MM.1S (cell line): ENCODE measurements around the gene ZNF592.

Experiments used
- DNase-seq: peaks from one replicate; pipeline ENCODE4 v3.0.0-alpha.2; 2015
- H2AFZ ChIP-seq: fragments of 300-600 bp; sonication (generic); 2 replicates; pipeline ENCODE4 v1.6.0; 2016; ENCODE audit warnings: antibody characterized with exemption, low read length
- H3F3A ChIP-seq: fragments of 300-600 bp; sonication (generic); 2 replicates; pipeline ENCODE4 v1.6.1; 2016; ENCODE audit warnings: mild to moderate bottlenecking, antibody characterized with exemption, low read length, moderate library complexity, mixed read lengths; ENCODE audit not compliant: insufficient read depth
- H3K27ac ChIP-seq: fragments of 300-600 bp; sonication (generic); 2 replicates; pipeline ENCODE4 v1.5.1; 2016; ENCODE audit warnings: mild to moderate bottlenecking, low read length
- H3K27me3 ChIP-seq: fragments of 300-600 bp; sonication (generic); replicated peaks from 2 replicates; pipeline ENCODE4 v1.6.0; 2016; ENCODE audit warnings: low read length; ENCODE audit not compliant: insufficient read depth
- H3K36me3 ChIP-seq: fragments of 300-600 bp; sonication (generic); replicated peaks from 2 replicates; pipeline ENCODE4 v1.6.1; 2016; ENCODE audit warnings: mild to moderate bottlenecking, low read length, mixed read lengths; ENCODE audit not compliant: insufficient read depth
- H3K4me1 ChIP-seq: fragments of 300-600 bp; sonication (generic); 2 replicates; pipeline ENCODE4 v1.6.1; 2016; ENCODE audit warnings: low read length, mixed read lengths
- H3K4me2 ChIP-seq: fragments of 300-600 bp; sonication (generic); 2 replicates; pipeline ENCODE4 v1.6.0; 2016; ENCODE audit warnings: low read depth, low read length
- H3K4me3 ChIP-seq: fragments of 300-600 bp; sonication (generic); 2 replicates; pipeline ENCODE4 v1.5.1; 2016; ENCODE audit warnings: low read length, mixed read lengths
- H3K79me2 ChIP-seq: fragments of 300-600 bp; sonication (generic); 2 replicates; pipeline ENCODE4 v1.6.1; 2016; ENCODE audit warnings: mixed run types, low read length, mixed read lengths
- H3K9ac ChIP-seq: fragments of 300-600 bp; sonication (generic); 2 replicates; pipeline ENCODE4 v1.6.1; 2016; ENCODE audit warnings: low read length, mixed read lengths
- H3K9me2 ChIP-seq: fragments of 300-600 bp; sonication (generic); replicated peaks from 2 replicates; pipeline ENCODE4 v1.6.1; 2016; ENCODE audit warnings: mild to moderate bottlenecking, low read length, mixed read lengths; ENCODE audit not compliant: insufficient read depth
- H3K9me3 ChIP-seq: fragments of 300-600 bp; sonication (generic); replicated peaks from 2 replicates; pipeline ENCODE4 v1.6.1; 2016; ENCODE audit warnings: mild to moderate bottlenecking, low read length, mixed read lengths; ENCODE audit not compliant: insufficient read depth
- H4K20me1 ChIP-seq: fragments of 300-600 bp; sonication (generic); 2 replicates; pipeline ENCODE4 v1.6.1; 2016; ENCODE audit warnings: mild to moderate bottlenecking, low read length, moderate library complexity, mixed read lengths; ENCODE audit not compliant: insufficient read depth
- CTCF ChIP-seq: fragments of 300-600 bp; sonication (generic); IDR thresholded peaks from 2 replicates; pipeline ENCODE4 v1.5.1; 2016; ENCODE audit warnings: antibody characterized with exemption, low read length, mixed read lengths
- EZH2 ChIP-seq: fragments of 300-600 bp; sonication (generic); optimal IDR thresholded peaks from 2 replicates; pipeline ENCODE3; 2017; ENCODE audit warnings: low read depth, mild to moderate bottlenecking, antibody characterized with exemption, low read length, mixed read lengths
- EZH2phosphoT487 ChIP-seq: fragments of 300-600 bp; sonication (generic); IDR thresholded peaks from 2 replicates; pipeline ENCODE4 v1.6.1; 2018; ENCODE audit warnings: antibody characterized with exemption, low read length

ZNF592 gene

DNA sequence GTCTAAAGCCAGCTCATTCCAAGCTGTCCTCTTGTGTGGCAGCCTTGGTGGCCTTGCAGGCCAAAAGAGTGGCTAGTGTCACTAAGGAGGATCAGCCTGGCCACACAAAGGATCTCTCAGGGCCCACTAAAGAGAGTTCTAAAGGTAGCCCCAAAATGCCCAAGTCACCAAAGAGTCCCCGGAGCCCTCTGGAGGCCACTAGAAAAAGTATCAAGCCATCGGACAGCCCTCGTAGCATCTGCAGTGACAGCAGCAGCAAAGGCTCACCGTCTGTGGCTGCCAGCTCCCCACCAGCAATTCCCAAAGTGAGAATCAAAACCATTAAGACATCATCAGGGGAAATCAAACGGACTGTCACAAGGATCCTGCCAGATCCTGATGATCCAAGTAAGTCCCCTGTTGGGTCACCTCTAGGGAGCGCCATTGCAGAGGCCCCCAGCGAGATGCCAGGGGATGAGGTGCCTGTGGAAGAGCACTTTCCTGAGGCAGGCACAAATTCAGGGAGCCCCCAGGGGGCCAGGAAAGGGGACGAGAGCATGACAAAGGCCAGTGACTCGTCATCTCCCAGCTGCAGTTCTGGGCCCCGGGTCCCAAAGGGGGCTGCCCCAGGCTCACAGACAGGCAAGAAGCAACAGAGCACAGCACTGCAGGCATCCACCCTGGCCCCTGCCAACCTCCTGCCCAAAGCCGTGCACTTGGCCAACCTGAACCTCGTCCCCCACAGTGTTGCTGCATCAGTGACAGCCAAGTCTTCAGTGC is 35.3 kb downstream of the ZNF592 start:
- peaks cover 10% of the 10 kb centered on the region; the same call in 1 of the 2 replicates for H3K36me3 ChIP-seq
- no peaks in the 10 kb centered on the region for H3K27me3 ChIP-seq
- no peak for DNase-seq
- TF ChIP-seq EZH2 (no peak), EZH2phosphoT487 (no peak), CTCF (no peak)
- no peak overlapping the region for H3K4me3 ChIP-seq
- H3K27ac ChIP-seq, result no peak overlapping the region
- H3K4me2 ChIP-seq, result no peak overlapping the region
- no peaks in the 10 kb centered on the region for H3F3A ChIP-seq
- peaks cover 17% of the 10 kb centered on the region for H3K4me1 ChIP-seq
- H4K20me1 ChIP-seq, result 0 out of 2 replicates have a peak, but pooled peaks cover 3% of the 10 kb centered on the region
- H3K9me2 ChIP-seq, result no peaks in the 10 kb centered on the region
- peaks cover 92% of the 10 kb centered on the region for H3K79me2 ChIP-seq
- H3K9me3 ChIP-seq, result no peaks in the 10 kb centered on the region
- H2AFZ ChIP-seq, result no peak overlapping the region
- no peak overlapping the region for H3K9ac ChIP-seq

DNA sequence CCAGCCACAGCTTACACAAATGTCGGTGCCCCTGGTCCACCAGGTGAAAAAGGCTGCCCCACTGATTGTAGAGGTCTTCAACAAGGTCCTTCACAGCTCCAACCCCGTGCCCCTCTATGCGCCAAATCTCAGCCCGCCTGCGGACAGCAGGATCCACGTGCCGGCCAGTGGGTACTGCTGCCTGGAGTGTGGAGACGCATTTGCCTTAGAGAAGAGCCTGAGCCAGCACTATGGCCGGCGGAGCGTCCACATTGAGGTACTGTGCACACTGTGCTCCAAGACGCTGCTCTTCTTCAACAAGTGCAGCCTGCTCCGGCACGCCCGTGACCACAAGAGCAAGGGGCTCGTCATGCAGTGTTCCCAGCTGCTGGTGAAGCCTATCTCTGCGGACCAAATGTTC is 35.9 kb downstream of the ZNF592 start:
- Histone ChIP-seq H3K4me3 (no peak overlapping the region), H4K20me1 (0 out of 2 replicates have a peak, but pooled peaks cover 3% of the 10 kb centered on the region), H3K79me2 (peaks cover 93% of the 10 kb centered on the region)

DNA sequence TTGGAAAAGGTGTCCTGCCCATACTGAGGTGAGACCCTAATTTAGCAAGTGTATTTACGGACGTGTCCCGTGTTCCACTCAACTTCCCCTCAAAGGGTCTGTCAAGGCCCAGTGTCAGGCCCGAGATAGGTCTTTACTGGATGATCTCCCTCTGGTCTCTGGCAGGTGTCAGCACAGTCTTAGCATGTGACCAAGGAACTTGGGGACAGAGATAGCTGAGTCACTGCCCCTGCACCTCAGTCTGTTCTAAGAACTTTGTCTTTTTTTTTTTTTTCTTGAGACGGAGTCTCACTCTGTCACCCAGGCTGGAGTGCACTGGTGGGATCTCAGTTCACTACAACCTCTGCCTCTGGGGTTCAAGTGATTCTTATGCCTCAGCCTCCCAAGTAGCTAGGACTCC is 36.7 kb downstream of the ZNF592 start:
- Histone ChIP-seq H3K9ac (no peak overlapping the region), H3K4me3 (no peak overlapping the region), H3F3A (no peaks in the 10 kb centered on the region), H3K4me2 (no peak overlapping the region), H2AFZ (no peak overlapping the region), H3K27ac (no peak overlapping the region), H3K9me3 (no peaks in the 10 kb centered on the region), H4K20me1 (0 out of 2 replicates have a peak, but pooled peaks cover 3% of the 10 kb centered on the region), H3K79me2 (peaks cover 94% of the 10 kb centered on the region), H3K27me3 (no peaks in the 10 kb centered on the region), H3K4me1 (peaks cover 18% of the 10 kb centered on the region), H3K9me2 (no peaks in the 10 kb centered on the region), H3K36me3 (peaks cover 13% of the 10 kb centered on the region; the same call in 1 of the 2 replicates)
- TF ChIP-seq CTCF, result no peak
- TF ChIP-seq EZH2phosphoT487, result no peak
- TF ChIP-seq EZH2, result no peak
- DNase-seq, result no peak

More for the DNA sequence above, 35.9 kb downstream of the ZNF592 start:
- H3K4me2 ChIP-seq, result no peak overlapping the region
- peaks cover 18% of the 10 kb centered on the region for H3K4me1 ChIP-seq
- no peak overlapping the region for H3K9ac ChIP-seq
- no peak overlapping the region for H3K27ac ChIP-seq
- peaks cover 12% of the 10 kb centered on the region; the same call in 1 of the 2 replicates for H3K36me3 ChIP-seq
- TF ChIP-seq EZH2 (no peak), EZH2phosphoT487 (no peak), CTCF (no peak)
- no peaks in the 10 kb centered on the region for H3F3A ChIP-seq
- no peaks in the 10 kb centered on the region for H3K9me2 ChIP-seq
- H2AFZ ChIP-seq, result no peak overlapping the region
- no peak for DNase-seq
- no peaks in the 10 kb centered on the region for H3K27me3 ChIP-seq
- no peaks in the 10 kb centered on the region for H3K9me3 ChIP-seq
